ENCODE data around the gene RNF14. TPM values are rescaled to one million over a fixed set of nuclear protein-coding genes. Genes with fewer than 3 reads are reported as not detected.

Gene RNF14
- total and polyA plus RNA-seq, 2 experiments from 2014 or later: 48.2 to 53.0 TPM

- no peaks in the 10 kb centered on the region for H3K36me3 ChIP-seq (replicated peaks; ENCODE audit: insufficient read depth, low read depth)
- TF ChIP-seq EZH2phosphoT487 (IDR thresholded peaks at IDR 0.05; ENCODE audit: low read depth, severe bottlenecking, unreplicated experiment) (no peak), EZH2 (IDR thresholded peaks at IDR 0.05; ENCODE audit: borderline replicate concordance) (no peak), CTCF (IDR thresholded peaks at IDR 0.05; ENCODE audit: poor library complexity) (no peak)
- no peaks in the 10 kb centered on the region for H3K4me1 ChIP-seq (ENCODE audit: insufficient read depth)
- no peaks in the 10 kb centered on the region for H4K20me1 ChIP-seq (ENCODE audit: insufficient read depth, poor library complexity, severe bottlenecking)
- H3K4me3 ChIP-seq: no peak overlapping the region
- 89% methylated on average over 11 of the region's 11 CpGs for WGBS (ENCODE audit: low lambda C conversion rate, missing lambda C conversion rate)
- H3K4me2 ChIP-seq: no peak overlapping the region
- no peaks in the 10 kb centered on the region for H3K9me2 ChIP-seq (replicated peaks; ENCODE audit: insufficient read depth)
- H3K27me3 ChIP-seq: no peaks in the 10 kb centered on the region
- H3K79me2 ChIP-seq: no peaks in the 10 kb centered on the region
- no peaks in the 10 kb centered on the region for H3K9me3 ChIP-seq (ENCODE audit: low read depth)
- DNase-seq (ENCODE audit: low spot score): no peak
- H2AFZ ChIP-seq: no peak overlapping the region
- H3K27ac ChIP-seq: no peak overlapping the region
Observed at GRCh38 chr5:141934099-141934844, 34.6 kb upstream of the RNF14 start.

GRCh38 chr5:141935538-141935937 lies 33.4 kb upstream of the RNF14 start:
- Histone ChIP-seq H3K27ac (no peak overlapping the region), H3K36me3 (replicated peaks; ENCODE audit: insufficient read depth, low read depth) (no peaks in the 10 kb centered on the region), H3K4me2 (no peak overlapping the region), H3K79me2 (no peaks in the 10 kb centered on the region), H2AFZ (no peak overlapping the region), H3K9me3 (ENCODE audit: low read depth) (no peaks in the 10 kb centered on the region), H4K20me1 (ENCODE audit: insufficient read depth, poor library complexity, severe bottlenecking) (no peaks in the 10 kb centered on the region), H3K4me3 (no peak overlapping the region), H3K4me1 (ENCODE audit: insufficient read depth) (no peaks in the 10 kb centered on the region), H3K9me2 (replicated peaks; ENCODE audit: insufficient read depth) (no peaks in the 10 kb centered on the region), H3K27me3 (no peaks in the 10 kb centered on the region)
- 94% methylated on average over 4 of the region's 4 CpGs for WGBS (ENCODE audit: low lambda C conversion rate, missing lambda C conversion rate)
- DNase-seq (ENCODE audit: low spot score): no peak
- TF ChIP-seq EZH2 (IDR thresholded peaks at IDR 0.05; ENCODE audit: borderline replicate concordance) (no peak), CTCF (IDR thresholded peaks at IDR 0.05; ENCODE audit: poor library complexity) (no peak), EZH2phosphoT487 (IDR thresholded peaks at IDR 0.05; ENCODE audit: low read depth, severe bottlenecking, unreplicated experiment) (no peak)

GRCh38 chr5:141940695-141941271 lies 28.1 kb upstream of the RNF14 start:
- Histone ChIP-seq H3K27me3 (no peaks in the 10 kb centered on the region), H3K27ac (peak overlapping the region; percentile 80), H3K36me3 (replicated peaks; ENCODE audit: insufficient read depth, low read depth) (no peaks in the 10 kb centered on the region), H3K79me2 (no peaks in the 10 kb centered on the region), H3K4me2 (no peak overlapping the region), H3K9me3 (ENCODE audit: low read depth) (no peaks in the 10 kb centered on the region), H2AFZ (no peak overlapping the region), H3K9me2 (replicated peaks; ENCODE audit: insufficient read depth) (no peaks in the 10 kb centered on the region), H3K4me1 (ENCODE audit: insufficient read depth) (peaks cover 11% of the 10 kb centered on the region), H3K4me3 (no peak overlapping the region), H4K20me1 (ENCODE audit: insufficient read depth, poor library complexity, severe bottlenecking) (no peaks in the 10 kb centered on the region)
- TF ChIP-seq CTCF (IDR thresholded peaks at IDR 0.05; ENCODE audit: poor library complexity) (no peak), EZH2 (IDR thresholded peaks at IDR 0.05; ENCODE audit: borderline replicate concordance) (no peak), EZH2phosphoT487 (IDR thresholded peaks at IDR 0.05; ENCODE audit: low read depth, severe bottlenecking, unreplicated experiment) (no peak)
- 72% methylated on average over 6 of the region's 6 CpGs for WGBS (ENCODE audit: low lambda C conversion rate, missing lambda C conversion rate)
- no peak for DNase-seq (ENCODE audit: low spot score)

Data from hepatocyte (in vitro differentiated cells).